NOMO-1 treated with dmso at 0.1 percent for 144 hours (cell line): ENCODE results near the gene CEMIP2.
"Not testable (repeated sequence)": the region's sequence is repeated elsewhere in the genome, so short reads cannot be mapped to it uniquely, and the experiment has no call there.

Experiments used
- DNase-seq: peaks from one replicate; lab custom pipeline; 2025; ENCODE audit not compliant: unreplicated experiment; lab: John Stamatoyannopoulos, UW

CEMIP2 gene, protein sequence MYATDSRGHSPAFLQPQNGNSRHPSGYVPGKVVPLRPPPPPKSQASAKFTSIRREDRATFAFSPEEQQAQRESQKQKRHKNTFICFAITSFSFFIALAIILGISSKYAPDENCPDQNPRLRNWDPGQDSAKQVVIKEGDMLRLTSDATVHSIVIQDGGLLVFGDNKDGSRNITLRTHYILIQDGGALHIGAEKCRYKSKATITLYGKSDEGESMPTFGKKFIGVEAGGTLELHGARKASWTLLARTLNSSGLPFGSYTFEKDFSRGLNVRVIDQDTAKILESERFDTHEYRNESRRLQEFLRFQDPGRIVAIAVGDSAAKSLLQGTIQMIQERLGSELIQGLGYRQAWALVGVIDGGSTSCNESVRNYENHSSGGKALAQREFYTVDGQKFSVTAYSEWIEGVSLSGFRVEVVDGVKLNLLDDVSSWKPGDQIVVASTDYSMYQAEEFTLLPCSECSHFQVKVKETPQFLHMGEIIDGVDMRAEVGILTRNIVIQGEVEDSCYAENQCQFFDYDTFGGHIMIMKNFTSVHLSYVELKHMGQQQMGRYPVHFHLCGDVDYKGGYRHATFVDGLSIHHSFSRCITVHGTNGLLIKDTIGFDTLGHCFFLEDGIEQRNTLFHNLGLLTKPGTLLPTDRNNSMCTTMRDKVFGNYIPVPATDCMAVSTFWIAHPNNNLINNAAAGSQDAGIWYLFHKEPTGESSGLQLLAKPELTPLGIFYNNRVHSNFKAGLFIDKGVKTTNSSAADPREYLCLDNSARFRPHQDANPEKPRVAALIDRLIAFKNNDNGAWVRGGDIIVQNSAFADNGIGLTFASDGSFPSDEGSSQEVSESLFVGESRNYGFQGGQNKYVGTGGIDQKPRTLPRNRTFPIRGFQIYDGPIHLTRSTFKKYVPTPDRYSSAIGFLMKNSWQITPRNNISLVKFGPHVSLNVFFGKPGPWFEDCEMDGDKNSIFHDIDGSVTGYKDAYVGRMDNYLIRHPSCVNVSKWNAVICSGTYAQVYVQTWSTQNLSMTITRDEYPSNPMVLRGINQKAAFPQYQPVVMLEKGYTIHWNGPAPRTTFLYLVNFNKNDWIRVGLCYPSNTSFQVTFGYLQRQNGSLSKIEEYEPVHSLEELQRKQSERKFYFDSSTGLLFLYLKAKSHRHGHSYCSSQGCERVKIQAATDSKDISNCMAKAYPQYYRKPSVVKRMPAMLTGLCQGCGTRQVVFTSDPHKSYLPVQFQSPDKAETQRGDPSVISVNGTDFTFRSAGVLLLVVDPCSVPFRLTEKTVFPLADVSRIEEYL (N-terminal part only)

DNA sequence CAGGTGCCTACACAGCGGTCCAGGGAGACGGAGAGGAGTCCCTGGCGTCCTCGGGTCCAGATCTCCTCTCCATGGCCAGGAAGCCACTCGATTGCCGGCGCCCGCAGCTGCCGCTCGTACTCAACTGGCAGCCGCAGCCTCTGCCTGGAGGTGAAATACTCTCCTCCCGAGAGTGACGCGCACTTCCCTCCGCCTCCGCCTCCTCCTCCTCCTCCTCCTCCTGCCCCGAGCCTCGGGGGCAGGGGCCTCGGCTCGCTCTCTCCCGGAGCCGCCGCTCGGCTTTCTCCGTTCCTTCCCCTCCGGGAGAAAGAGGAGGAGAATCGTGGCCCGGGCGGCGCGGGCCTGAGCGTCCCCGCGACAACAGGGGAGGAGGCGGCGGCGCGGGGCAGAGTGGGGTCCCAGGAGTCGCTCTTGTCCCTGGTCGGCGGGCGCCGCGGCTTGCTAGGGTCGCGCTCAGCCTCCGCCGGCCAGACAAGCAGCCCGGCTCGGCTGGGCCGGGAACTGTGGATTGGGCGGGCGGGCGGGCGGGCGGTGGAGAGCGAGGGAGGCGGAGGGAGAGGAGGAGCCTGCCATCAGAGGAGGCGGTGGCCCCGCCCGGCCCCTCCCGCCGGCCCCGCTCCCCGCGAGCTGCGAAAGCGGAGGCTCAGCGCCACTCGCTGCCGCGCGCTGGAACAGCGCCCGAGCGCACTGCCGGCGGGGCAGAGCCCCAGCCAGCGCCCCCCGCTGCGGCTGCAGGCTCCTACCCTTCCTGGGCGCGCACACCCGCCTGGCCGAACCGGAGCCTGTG, at the start of gene CEMIP2:
TSS of gene CEMIP2 (minus strand) at position 126 of the 787 bp plus-strand sequence. CDS start 18,140 bp downstream, outside the sequence.
- DNase-seq, result peak; percentile 49

DNA sequence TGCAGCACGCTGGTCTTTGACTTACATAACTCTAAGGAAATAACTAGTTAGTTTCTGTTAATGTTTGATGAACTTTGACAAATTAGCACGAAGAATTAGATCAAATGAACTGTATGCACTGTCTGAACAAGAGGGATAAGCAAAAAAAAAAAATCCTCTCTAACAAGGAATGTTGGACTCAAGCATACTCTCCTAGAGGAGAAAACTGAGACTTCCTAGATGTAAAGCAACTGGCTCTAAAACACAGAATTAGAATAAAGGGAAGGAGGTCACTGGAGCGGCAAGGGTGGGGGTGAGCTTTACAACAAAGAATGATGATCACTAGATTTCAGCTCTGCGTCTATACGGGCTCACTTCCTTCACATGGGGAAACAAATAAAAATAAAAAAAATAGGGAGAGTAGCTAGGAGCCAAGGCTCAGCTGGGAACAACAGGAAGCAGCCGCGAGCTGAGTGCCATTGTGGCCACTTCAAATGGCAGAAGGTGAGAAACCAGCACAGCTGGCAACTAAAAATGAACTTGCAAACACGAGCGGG, 48.7 kb upstream of the CEMIP2 start:
- no peak for DNase-seq

DNA sequence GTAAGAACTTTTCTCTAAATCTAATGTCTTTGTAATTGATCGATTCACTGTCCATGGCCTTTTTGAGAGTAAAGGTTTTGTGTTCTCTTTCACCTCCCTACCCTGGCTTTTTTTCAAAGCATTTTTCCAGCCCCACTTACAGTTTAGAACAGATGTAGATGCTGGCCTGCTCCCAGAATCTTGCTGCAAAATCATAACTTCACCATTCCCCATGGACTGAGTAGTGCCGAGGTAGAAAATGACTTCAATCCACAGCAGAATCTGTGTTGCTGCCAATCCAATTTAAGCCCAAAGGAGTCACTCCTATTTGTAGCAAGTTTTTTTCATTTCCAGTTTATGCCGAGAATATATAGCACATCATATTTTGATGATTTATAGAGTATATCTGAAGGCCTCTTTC, 46.5 kb upstream of the CEMIP2 start:
- DNase-seq, result no peak

DNA sequence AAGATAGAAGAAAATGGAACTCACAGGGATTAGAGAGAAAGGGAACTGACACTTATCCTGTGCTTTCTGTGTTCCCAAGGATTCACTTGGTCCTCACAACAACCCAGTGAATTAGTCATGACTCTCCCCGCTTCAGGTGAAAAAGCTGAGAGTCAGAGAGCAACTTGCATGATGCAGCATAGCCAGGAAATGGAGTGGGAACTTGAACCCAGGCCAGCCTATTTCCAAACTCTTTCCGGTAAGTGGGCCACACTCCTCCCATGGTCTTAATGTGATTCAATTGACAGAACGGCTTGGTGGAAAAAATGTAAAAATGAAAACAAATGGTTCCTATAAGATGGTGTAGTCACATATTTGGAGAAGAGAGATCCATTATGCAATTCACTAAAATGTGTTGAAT, 45.9 kb upstream of the CEMIP2 start:
- no peak for DNase-seq

DNA sequence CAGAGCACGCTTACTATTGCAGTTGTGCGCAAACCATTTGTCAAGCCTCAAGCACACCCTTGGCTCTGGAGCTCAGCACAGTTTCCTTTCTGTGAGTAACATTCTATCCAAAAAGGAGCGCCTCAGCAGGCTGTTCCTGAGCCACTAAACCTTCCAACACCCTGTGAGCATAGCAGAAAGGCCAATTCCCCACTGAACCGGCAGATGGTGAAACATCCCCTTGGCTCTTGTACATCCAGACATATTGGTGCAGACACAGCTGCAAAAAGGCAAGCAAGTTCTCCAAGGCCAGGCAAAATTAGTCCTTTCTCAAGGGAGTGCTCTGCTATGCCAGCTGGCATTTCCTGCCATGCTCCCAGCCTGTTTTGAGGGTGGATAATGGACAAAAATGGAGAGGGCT, 44.1 kb upstream of the CEMIP2 start:
- DNase-seq, result no peak

DNA sequence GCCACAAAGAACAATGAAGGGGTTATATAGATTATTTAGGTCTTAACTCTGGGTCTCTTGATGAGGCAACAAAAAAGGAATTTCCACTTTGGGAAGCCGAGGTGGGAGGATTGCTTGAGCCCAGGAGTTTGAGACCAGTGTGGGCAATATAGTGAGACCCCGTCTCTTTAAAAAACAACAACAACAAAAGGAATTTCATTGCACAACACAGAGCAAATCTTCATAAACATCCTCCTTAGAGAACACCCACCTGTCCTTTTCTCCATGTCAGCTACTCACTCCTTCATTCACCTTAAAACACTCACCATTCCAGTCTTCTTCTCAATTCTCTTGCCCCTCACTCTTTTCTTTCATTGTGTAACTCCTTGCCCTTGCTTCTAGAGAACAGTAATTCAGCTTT, 39.8 kb upstream of the CEMIP2 start:
- DNase-seq, result no peak

DNA sequence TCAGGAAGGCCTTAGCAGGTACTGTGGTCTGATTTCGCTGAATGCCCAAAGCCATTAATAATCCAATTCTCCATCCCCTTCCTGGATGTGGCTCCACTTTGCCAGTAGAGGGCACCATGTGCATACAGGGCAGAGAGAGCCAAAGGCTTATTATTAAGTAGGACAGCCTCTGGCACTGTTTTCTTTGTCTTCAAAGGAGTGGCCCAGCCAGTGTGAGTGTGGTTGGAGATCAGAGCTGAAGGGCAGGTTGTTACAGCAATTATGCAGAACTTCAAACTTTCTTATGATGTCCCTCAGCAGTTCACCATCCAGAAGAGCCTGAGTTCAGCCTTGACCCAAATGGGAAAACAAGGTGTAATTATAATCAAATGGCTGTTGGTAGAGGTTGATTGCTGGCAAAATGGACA, 38.6 kb upstream of the CEMIP2 start:
- DNase-seq, result peak; percentile 15

DNA sequence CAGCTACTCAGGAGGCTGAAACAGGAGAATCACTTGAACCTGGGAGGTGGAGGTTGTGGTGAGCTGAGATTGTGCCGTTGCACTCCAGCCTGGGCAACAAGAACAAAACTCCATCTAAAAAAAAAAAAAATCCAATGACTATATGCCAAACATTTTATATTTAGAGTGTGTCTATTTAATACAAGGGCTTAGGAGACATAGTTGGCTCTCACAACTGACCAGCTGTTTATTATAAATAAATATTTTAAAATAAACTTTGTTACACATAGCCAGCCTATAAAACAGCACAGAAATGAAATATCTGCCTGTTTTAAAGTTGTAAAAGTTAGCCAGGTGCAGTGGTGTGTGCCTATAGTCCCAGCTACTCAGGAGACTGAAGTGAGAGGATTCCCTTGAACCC, 36.8 kb upstream of the CEMIP2 start:
- not testable (repeated sequence) for DNase-seq

DNA sequence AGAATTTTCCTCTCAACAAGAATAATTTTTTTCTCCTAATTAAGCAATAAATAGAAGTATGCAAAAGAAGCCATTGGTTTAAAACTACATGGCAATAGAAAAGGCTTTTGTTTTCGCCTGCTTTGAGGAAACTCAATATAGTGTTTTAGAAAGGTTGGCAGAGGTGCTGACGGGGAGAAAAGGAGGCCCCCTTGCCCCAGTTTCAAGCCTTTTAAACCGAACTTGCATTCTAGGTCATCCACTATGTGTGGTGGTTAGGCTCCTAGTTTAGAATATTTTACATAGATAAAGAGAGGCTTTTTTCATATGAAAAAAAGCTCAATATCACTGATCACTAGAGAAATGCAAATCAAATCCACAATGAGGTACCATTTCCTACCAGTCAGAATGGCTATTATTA, 33.5 kb upstream of the CEMIP2 start:
- no peak for DNase-seq

DNA sequence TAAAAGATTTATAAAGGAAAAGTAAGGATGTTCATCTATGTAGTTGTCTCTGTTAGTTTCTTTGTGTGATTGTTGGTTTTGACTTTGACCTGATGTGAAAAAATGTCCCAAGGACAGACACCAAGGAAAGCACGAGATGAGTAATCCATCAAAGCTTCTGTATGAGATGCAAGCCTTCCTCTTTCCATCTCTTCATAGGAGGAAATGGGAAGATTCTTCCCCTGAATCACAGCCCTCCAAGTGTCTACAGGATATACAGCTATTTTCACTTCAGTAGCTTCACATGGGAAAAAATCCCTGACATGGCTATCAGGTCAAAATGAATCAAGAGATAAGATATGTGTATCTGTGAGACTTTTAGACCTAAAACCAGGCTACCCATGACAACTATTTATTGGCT, 29.0 kb upstream of the CEMIP2 start:
- no peak for DNase-seq

DNA sequence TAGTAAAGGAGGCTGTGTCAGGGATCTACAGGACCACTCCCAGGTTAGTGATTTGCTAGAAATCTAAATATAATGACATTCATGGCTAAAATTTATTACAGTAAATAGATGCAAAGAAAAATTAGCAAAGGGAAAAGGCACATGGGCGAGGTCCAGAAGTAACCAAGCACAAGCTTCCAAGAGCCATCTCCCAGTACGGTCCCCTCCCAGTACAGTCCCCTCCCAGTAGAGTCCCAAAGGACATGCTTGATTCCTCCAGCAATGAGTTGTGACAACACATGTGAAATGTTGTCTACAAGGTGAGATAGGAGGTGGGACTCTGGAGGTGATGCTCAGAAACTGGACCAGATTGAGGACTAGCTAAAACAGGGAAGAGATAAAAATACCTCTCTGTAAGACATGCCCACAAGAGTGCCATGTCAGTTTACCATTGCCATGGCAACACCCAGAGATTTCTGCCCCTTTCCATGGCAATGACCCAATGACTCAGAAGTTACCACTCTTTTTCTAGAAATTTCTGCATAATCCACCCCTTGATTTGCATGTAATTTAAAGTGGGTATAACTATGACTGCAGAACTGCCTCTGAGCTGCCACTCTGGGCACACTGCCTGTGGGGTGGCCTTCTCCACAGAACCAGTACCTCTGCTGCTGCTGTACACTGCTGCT, 27.9 kb upstream of the CEMIP2 start:
- no peak for DNase-seq

DNA sequence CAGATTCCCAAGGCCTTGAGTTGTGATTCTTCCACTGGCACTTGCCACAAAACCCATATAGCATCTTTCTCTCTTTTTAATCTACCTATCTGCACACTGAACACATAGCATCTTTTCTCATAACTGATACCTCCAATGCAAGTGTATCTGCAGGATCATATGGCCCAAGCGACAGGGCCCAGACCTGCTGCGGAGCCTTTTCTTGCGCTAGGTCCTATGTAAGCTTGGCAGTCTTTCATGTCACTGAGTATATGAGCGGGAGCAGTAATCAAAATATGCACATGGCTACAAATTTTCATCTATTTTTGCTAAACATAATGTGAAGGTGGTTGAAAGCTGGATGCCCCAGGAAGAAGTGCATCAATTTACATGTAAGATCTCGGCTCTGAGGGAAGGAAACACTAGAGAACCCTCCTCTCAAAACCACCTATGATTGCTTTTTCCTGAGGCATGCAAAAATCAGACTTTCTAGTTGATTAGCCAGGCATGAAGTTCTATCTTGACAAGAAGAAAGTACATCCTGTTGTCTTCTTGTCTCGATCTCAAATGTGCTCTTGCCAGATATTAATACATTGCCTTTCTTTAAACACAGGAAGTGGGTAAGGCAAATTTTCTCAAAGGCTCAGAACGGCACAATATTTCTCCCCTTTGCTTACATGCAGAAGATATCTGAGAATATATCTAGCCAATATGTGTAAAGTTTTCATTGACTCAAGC, 26.9 kb upstream of the CEMIP2 start:
- DNase-seq, result no peak

DNA sequence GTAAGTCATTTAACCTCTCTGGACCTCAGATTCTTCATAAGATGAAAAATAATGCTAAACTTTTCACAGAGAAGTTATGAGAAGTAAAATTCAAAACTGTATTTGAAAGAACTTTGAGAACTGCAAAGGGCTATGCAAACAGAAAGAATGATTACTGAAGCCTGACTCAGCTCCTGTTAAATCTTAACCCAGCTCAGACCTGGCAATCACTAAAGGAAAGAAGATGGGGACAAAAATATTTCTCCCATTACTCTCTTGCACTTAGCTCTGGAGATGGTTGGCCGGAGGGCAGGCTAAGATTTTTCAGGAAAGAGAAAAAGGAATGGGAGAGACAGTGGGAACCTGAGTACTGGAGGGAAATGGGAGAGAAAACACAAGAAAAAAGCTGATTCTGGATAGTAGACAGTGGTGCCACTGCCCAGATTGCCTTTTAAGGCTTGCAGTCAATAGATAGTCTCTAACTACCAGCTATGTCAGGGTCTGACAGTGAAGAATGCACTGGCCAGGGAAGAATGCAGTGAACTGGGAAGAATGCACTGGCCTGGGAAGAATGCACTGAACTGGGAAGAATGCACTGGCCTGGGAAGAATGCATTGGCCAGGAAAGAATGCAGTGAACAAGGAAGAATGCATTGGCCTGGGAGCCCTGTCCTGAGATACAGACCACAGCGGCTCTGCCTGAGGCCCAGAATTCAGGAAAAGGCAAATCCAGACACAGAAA, 25.2 kb upstream of the CEMIP2 start:
- DNase-seq, result no peak

DNA sequence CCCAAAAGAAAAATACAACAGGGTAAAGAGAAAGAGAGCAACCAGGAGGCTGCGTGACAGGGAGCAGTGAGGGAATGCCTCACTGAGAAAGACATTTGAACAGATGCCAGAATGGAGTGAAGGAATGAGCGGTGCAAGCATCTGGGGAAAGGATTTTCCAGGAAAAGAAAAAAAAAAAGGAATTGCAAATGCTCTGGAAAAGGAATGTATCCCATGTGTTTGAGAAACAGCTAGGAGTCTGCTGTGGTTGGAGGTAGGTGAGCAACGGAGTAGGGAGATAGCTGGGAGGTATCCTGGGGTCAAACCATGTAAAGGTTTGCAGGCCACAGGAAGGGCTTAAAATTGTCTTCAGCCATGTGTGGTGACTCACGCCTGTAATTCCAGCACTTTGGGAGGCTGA, 23.6 kb upstream of the CEMIP2 start:
- DNase-seq, result no peak

DNA sequence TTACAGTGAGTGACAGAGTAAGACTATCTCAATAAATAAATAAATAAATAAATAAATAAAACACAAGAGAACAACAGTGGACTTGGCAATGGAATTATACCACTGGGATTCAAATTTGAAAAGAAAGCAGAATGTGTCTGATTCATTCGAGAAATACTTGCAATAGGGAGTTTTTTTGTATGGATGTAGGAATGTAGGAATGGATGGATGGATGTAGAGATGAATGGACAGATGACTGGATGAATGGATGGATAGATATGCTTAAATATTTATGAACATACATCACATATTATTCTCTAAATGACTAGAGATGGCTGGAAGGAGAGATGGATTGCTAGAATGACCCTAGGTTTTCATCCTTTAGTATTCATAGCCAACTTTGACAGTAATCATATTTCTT, 22.0 kb upstream of the CEMIP2 start:
- no peak for DNase-seq

DNA sequence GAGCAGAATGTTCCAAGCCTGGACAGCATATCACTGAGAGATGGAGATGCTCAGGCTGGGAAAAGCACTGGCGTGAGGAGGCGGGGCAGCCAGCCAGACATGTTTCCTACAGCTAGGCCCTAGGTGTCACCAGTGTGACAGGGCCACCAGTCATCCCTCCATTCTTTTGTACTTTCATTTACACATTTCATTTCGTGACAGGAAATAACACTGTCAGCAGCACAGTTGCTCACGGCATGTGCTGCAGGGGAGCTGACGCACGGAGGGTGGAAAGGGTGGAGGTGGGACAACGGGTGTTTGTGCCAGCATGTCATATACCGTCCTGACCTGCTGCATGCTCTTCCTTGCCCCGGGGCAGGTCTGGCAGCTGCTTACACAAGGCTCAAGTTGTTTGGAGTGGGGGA, 14.8 kb upstream of the CEMIP2 start:
- DNase-seq, result no peak

DNA sequence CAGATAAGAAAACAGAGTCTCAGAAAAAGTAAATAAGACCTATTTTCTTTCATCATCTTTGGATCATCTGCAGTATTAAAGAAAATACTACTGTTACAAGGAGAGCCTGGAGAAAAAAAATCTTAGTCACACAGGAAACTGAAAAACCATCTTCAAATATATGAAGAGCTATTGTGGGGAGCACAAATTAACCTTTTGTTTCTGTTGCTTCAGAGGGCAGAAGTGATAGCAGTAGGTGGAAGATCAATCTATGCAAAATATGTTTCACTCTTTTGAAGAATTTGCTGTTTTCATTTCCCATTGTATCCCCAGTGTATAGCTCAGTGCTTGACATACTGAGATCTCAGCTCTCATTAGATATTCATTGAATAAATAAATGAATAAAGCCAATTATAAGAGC, 13.1 kb upstream of the CEMIP2 start:
- DNase-seq, result no peak

DNA sequence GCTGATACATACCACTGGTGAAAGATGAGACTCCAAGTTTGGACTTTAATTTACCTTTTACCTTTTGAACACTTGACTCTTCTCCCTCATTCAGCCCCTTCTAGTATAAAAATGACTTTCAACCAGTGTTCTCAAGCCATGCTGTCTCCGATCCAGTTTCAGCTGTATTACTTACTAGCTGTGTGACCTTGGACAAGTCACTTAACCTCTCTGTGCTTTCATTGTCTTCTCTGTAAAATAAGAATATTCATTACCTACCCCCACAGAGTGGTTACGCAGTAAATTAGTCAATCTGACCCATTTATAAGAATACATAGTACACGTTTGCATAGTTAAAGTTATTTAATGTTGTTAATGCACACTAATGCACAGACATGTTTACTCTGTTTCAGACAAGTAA, 12.6 kb upstream of the CEMIP2 start:
- DNase-seq, result no peak
